Ishikawa (cell line): Measurements from ENCODE around the gene LYRM4.

Experiments
- CEBPB ChIP-seq: IDR thresholded peaks from 2 replicates; pipeline ENCODE4 v1.6.1; 2012
- CREB1 ChIP-seq: IDR thresholded peaks from 2 replicates; pipeline ENCODE4 v1.6.1; 2012; ENCODE audit warnings: low read depth
- EGR1 ChIP-seq: IDR thresholded peaks from 2 replicates; pipeline ENCODE4 v1.6.1; 2012
- EP300 ChIP-seq: IDR thresholded peaks from 2 replicates; pipeline ENCODE4 v1.6.1; 2012; ENCODE audit warnings: borderline replicate concordance
- FOXM1 ChIP-seq: IDR thresholded peaks from 2 replicates; pipeline ENCODE4 v1.6.1; 2012; ENCODE audit warnings: low read depth, borderline replicate concordance
- MAX ChIP-seq: IDR thresholded peaks from 2 replicates; pipeline ENCODE4 v1.6.1; 2012
- NFIC ChIP-seq: IDR thresholded peaks from 2 replicates; pipeline ENCODE4 v1.6.1; 2012
- RAD21 ChIP-seq: IDR thresholded peaks from 2 replicates; pipeline ENCODE4 v1.6.1; 2012; ENCODE audit warnings: low read depth
- REST ChIP-seq: IDR thresholded peaks from 2 replicates; pipeline ENCODE4 v1.6.1; 2012; ENCODE audit warnings: low read depth, mild to moderate bottlenecking
- TAF1 ChIP-seq: IDR thresholded peaks from 2 replicates; pipeline ENCODE4 v1.6.1; 2012; ENCODE audit warnings: low read depth, mild to moderate bottlenecking
- TCF12 ChIP-seq: IDR thresholded peaks from 2 replicates; pipeline ENCODE4 v1.6.1; 2012; ENCODE audit warnings: low read depth
- TEAD4 ChIP-seq: IDR thresholded peaks from 2 replicates; pipeline ENCODE4 v1.6.1; 2012
- YY1 ChIP-seq: IDR thresholded peaks from 2 replicates; pipeline ENCODE4 v1.6.1; 2012; ENCODE audit warnings: low read depth
- ZBTB7A ChIP-seq: IDR thresholded peaks from 2 replicates; pipeline ENCODE4 v1.6.1; 2012; ENCODE audit warnings: low read depth
- TF ChIP-seq, protein P1 (sequence below): IDR thresholded peaks from 2 replicates; pipeline ENCODE4 v1.6.1; 2012

The LYRM4 gene

GRCh38 chr6:5122504-5123112 lies 138.1 kb downstream of the LYRM4 start:
- TF ChIP-seq EGR1 (no peak), REST (no peak), RAD21 (no peak), ZBTB7A (no peak), EP300 (no peak), TEAD4 (no peak), CREB1 (no peak), YY1 (no peak), MAX (no peak)

DNA sequence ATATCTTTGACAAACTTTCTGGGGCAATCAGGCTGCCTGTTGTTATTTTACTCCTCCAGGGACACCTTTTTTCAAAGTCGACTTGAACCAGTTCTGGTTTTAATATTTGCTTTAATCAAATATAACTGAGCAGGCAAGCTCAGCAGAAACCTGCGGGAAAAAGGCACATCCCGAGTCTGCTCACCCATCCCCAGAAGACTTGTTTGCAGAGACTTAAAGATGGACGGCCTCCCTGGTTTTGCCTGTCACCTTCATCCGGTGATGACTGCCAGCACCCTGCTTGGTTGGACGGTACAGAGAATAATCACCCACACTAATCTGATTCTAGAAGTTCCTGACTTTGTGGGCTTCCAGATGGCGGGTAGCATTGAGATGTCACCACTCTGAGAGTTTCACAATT lies 138.8 kb downstream of the LYRM4 start:
- TF ChIP-seq EGR1 (no peak), ZBTB7A (no peak), NFIC (no peak)
- TF ChIP-seq, protein P1, sequence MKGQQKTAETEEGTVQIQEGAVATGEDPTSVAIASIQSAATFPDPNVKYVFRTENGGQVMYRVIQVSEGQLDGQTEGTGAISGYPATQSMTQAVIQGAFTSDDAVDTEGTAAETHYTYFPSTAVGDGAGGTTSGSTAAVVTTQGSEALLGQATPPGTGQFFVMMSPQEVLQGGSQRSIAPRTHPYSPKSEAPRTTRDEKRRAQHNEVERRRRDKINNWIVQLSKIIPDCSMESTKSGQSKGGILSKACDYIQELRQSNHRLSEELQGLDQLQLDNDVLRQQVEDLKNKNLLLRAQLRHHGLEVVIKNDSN, result no peak

DNA sequence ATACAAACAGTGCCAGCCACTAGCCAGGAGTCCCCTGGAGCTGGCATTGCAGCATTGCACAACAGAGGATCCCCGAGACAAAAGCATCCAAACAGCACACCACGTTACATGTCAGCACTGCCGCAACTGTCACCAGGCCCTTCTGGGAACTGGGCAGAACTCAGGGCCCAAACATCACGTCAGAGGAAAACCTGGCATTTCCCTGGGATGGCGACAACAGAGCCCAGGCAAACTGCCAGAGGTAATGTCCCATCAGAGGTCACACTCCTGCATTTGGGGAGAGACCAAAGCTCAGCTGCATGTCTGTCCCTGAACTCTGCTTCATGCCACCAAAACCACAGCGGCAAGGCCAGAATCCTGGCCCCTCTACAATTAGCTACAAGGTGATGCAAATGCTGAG lies 139.3 kb downstream of the LYRM4 start:
- no peak for TF ChIP-seq FOXM1
- no peak for TF ChIP-seq REST
- no peak for TF ChIP-seq EP300
- no peak for TF ChIP-seq RAD21
- no peak for TF ChIP-seq ZBTB7A
- no peak for TF ChIP-seq CEBPB
- TF ChIP-seq EGR1, result no peak
- no peak for TF ChIP-seq CREB1
- no peak for TF ChIP-seq TEAD4

DNA sequence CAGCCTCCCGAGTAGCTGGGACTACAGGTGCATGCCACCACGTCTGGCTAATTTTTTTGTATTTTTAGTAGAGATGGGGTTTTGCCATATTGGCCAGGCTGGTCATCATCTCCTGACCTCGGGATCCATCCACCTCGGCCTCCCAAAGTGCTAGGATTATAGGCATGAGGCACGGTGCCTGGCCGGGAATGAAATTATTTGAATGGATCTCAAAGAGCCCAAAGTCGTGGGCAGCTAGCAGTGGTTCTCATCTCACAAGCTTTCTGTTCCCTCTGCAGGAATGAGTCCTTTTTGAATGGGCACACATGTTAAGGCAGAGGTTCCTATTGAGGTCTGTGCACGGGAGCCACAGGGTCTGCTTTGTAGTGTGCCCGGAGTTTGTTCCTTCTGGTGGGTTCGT lies 140.7 kb downstream of the LYRM4 start:
- TF ChIP-seq NFIC, result no peak
- TF ChIP-seq FOXM1, result no peak
- TF ChIP-seq EP300, result no peak
- no peak for TF ChIP-seq TAF1
- TF ChIP-seq CREB1, result no peak
- TF ChIP-seq, protein P1, result no peak
- no peak for TF ChIP-seq YY1
- TF ChIP-seq RAD21, result no peak
- TF ChIP-seq TCF12, result no peak
- TF ChIP-seq CEBPB, result no peak
- TF ChIP-seq ZBTB7A, result no peak
- TF ChIP-seq MAX, result no peak
- no peak for TF ChIP-seq EGR1
- no peak for TF ChIP-seq TEAD4
- TF ChIP-seq REST, result no peak
